WERI-Rb-1 (cell line): ENCODE measurements around the gene CDC42EP4.
A peak's percentile ranks its signal among the peaks of the same experiment; 100 is the strongest.

Experiments
- DNase-seq: peaks from one replicate; pipeline ENCODE4 v3.0.0-alpha.2; 2020
- H3K27ac ChIP-seq: fragments of 250-450 bp; sonication (Bioruptor Pico); 2 replicates; pipeline ENCODE4 v1.5.1; 2020; ENCODE audit warnings: mild to moderate bottlenecking, moderate library complexity
- H3K27me3 ChIP-seq: fragments of 250-450 bp; sonication (Bioruptor Pico); 2 replicates; pipeline ENCODE4 v1.5.1; 2021; ENCODE audit warnings: mild to moderate bottlenecking, low read depth, moderate library complexity; ENCODE audit not compliant: insufficient read depth, severe bottlenecking
- H3K36me3 ChIP-seq: fragments of 250-450 bp; sonication (Bioruptor Pico); 2 replicates; pipeline ENCODE4 v1.5.1; 2020; ENCODE audit warnings: mild to moderate bottlenecking, moderate library complexity
- H3K4me3 ChIP-seq: 2 replicates; pipeline ENCODE4 v1.5.1; 2011; ENCODE audit warnings: low read depth, mild to moderate bottlenecking, control low read depth, low read length
- H3K9me3 ChIP-seq: fragments of 250-450 bp; sonication (Bioruptor Pico); 2 replicates; pipeline ENCODE4 v1.5.1; 2021; ENCODE audit warnings: mild to moderate bottlenecking, moderate library complexity; ENCODE audit not compliant: severe bottlenecking
- TF ChIP-seq, protein P1 (sequence below): IDR thresholded peaks from 2 replicates; pipeline ENCODE4 v1.5.1; 2011; ENCODE audit warnings: low read depth, mild to moderate bottlenecking, control low read depth, inconsistent platforms, low read length

The CDC42EP4 gene

DNA sequence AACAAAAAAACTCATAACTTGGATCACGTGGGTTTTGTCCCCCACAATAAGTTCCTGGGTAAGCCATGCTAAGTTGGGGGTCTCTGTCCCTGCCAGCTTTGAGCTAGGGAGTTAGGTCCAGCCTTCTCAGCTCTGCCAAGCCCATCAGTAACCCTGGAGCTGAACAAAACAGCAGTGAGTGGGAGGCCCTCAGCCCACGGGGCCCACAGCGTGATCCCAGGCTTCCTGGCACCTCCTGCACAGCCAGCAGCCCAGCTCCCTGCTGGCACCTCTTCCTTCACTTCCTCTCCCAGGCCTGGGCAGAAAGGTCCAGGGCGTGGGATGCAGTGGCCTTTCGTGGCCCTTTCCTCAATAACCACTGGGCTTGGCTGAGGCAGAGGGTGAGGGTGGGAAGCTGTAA lies 35.5 kb upstream of the CDC42EP4 start:
- H3K4me3 ChIP-seq: no peak overlapping the region
- H3K36me3 ChIP-seq: peaks cover 30% of the 10 kb centered on the region
- H3K27me3 ChIP-seq: no peaks in the 10 kb centered on the region
- TF ChIP-seq, protein P1, sequence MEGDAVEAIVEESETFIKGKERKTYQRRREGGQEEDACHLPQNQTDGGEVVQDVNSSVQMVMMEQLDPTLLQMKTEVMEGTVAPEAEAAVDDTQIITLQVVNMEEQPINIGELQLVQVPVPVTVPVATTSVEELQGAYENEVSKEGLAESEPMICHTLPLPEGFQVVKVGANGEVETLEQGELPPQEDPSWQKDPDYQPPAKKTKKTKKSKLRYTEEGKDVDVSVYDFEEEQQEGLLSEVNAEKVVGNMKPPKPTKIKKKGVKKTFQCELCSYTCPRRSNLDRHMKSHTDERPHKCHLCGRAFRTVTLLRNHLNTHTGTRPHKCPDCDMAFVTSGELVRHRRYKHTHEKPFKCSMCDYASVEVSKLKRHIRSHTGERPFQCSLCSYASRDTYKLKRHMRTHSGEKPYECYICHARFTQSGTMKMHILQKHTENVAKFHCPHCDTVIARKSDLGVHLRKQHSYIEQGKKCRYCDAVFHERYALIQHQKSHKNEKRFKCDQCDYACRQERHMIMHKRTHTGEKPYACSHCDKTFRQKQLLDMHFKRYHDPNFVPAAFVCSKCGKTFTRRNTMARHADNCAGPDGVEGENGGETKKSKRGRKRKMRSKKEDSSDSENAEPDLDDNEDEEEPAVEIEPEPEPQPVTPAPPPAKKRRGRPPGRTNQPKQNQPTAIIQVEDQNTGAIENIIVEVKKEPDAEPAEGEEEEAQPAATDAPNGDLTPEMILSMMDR: no peak
- no peak overlapping the region for H3K27ac ChIP-seq
- H3K9me3 ChIP-seq: no peaks in the 10 kb centered on the region
- DNase-seq: no peak

DNA sequence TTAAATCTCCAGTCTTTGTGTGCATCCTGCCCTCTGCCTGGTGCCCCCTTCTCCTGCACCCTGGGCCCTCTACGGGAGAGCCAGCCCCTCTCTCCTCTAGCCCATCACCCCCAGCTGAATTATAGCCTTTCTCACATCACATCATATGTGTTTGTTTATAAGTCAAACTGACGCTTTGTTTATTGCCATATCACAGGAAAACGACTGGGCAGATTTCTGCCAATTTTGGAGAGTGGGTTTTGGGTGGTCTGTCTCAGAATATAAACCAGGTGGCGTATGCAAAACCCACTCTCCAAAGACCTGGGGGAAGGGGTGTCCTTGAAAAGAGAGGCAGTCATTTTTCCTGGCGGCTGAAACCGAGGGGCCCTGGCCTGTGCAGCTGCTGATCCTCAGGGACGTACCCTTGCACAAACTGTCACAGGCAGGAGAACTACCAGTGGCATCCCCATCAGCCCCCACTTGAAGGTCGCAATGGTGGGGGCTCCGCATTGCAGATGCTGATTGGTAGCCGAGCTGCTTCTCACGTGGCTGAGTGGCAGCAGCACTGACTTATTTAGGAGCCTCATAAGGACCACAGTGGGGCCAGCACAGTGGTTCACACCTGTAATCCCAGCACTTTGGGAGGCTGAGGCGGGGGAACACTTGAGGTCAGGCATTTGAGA lies 34.8 kb upstream of the CDC42EP4 start:
- DNase-seq: no peak
- Histone ChIP-seq H3K4me3 (no peak overlapping the region), H3K9me3 (no peaks in the 10 kb centered on the region), H3K36me3 (peaks cover 26% of the 10 kb centered on the region), H3K27ac (no peak overlapping the region), H3K27me3 (no peaks in the 10 kb centered on the region)
- TF ChIP-seq, protein P1: no peak

DNA sequence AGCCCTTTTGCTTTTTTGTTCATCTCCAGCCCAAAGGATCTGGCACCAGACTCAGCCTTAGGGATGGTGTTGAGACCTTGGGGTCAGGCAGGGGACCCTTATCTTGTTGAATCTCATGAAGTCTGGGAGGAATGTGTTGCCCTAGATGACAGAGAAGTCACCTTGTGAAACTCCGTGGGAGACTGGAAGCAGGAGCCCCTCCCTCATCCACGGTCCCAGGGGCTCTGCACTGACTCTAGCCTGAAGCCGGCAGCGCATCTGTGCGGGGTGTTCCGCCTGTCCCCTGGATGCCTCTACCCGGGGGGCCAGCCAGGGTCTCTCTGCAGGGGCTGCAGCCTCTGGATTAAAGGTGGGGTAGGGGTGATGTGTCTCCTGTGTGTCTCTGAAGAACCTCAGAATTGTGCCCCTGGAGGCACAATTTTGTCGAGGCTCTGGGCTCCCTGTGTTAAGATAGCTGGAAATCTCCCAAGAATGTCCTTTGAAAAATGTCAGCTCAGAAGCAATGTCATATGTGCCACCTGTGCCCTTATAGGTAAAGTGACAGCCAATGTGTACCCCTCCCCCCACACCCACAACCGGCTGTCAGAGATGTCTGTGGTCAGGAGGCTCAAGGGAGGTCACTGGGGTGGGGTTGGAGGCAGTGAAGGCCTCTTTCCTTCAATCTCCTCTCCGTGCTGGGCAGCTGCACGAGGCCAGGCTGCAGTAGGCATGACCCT lies 32.1 kb upstream of the CDC42EP4 start:
- Histone ChIP-seq H3K27ac (peak overlapping the region; percentile 98), H3K27me3 (no peaks in the 10 kb centered on the region), H3K4me3 (peak overlapping the region; percentile 13; the same call in 1 of the 2 replicates)

DNA sequence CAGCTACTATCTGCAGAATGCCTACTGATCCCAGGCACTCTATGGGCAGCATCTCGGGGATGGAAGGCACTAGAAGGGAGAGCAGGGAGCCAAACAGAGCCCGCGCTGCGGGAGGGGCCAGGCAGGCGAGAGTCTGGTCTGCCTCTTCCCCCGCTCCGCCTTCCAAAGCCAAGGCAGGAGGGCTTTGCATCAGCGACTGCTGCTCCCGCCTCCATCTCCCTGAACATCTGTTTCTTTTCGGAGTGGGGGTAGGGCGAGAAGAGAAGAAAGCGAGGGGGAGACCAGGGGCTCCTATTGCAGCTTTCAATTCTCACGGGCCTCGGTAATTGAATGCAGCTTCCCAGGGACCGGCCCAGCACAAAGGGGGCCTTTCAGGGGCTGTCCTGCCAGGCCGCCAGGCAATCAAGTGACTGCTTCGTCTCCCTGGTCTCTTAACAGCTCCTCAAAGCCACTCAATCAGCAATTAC lies 31.4 kb upstream of the CDC42EP4 start:
- peak overlapping the region; percentile 98 for H3K27ac ChIP-seq
- H3K9me3 ChIP-seq: no peaks in the 10 kb centered on the region
- peaks cover 16% of the 10 kb centered on the region for H3K36me3 ChIP-seq
- H3K27me3 ChIP-seq: no peaks in the 10 kb centered on the region
- peak overlapping the region; percentile 13 for H3K4me3 ChIP-seq
- TF ChIP-seq, protein P1: no peak
- DNase-seq: peak; percentile 96

More for the DNA sequence above, 32.1 kb upstream of the CDC42EP4 start:
- peaks cover 19% of the 10 kb centered on the region for H3K36me3 ChIP-seq
- no peak for DNase-seq
- TF ChIP-seq, protein P1: no peak
- no peaks in the 10 kb centered on the region for H3K9me3 ChIP-seq

DNA sequence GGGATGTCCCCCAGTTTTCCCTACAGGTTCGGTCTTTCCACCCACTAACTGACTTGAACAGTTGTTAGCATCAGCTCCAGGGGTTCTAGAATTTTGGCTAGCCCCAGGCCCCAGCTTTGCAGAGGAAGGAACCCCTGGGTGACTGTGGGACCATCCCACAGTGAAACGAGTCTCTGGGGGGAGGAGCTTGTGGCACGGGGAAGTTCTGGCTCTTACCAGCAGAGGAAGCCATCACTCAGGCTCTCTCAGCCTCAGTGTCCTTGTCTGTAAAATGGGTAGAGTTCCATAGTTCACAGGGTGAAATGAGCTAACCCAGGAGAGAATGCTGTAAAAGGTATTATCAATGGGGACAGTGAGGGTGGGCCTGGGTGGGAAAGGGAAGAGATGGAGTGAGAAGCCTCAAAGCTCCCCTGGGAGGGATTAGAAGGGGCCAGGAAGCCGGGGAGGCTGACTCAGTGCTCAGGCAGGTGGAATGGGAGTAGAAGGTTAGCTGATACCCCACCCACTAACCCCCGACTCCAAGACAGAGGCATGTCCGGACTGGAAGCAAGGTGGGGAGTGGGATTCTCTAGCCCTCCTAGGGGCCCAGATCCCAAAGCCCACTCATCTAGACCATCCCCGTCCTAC lies 30.9 kb upstream of the CDC42EP4 start:
- Histone ChIP-seq H3K36me3 (peaks cover 12% of the 10 kb centered on the region), H3K9me3 (no peaks in the 10 kb centered on the region), H3K27ac (peak overlapping the region; percentile 98), H3K4me3 (peak overlapping the region; percentile 10), H3K27me3 (no peaks in the 10 kb centered on the region)
- peak; percentile 53 for DNase-seq
- TF ChIP-seq, protein P1: 0 out of 2 replicates have a peak, but pooled peaks have one; percentile 24
